Testis (tissue), 3 donors: ENCODE data around the gene RAB40B. TPM values are rescaled to one million over a fixed set of nuclear protein-coding genes. Genes with fewer than 3 reads are reported as not detected.

Source experiments
- DNase-seq: peaks from one replicate; pipeline ENCODE4 v3.0.0-alpha.2; 2019
- H3K27ac ChIP-seq, 2 donors: fragments of 200-600 bp; sonication (generic); one replicate each; pipeline ENCODE4 v1.5.1; 2019
- H3K27me3 ChIP-seq: fragments of 200-600 bp; sonication (generic); one replicate; pipeline ENCODE4 v1.5.1; 2019
- H3K36me3 ChIP-seq: fragments of 200-600 bp; sonication (generic); one replicate; pipeline ENCODE4 v1.5.1; 2017; ENCODE audit warnings: low read depth; ENCODE audit errors: missing control alignments
- H3K4me1 ChIP-seq: fragments of 200-600 bp; sonication (generic); one replicate; pipeline ENCODE4 v1.5.1; 2019
- H3K4me3 ChIP-seq, 2 donors: fragments of 200-600 bp; sonication (generic); one replicate each; pipeline ENCODE4 v1.5.1; 2017 to 2019
- H3K9me3 ChIP-seq: fragments of 200-600 bp; sonication (generic); one replicate; pipeline ENCODE4 v1.5.1; 2017
- CTCF ChIP-seq, 3 experiments: fragments of 450-650 bp in 2 of 3; fragments of 200-600 bp in 1 of 3; sonication (generic) in 1 of 3; IDR thresholded peaks; one replicate each; pipeline ENCODE4 v1.5.1; 2016 to 2019; ENCODE audit warnings: antibody characterized with exemption in 3 of 3, mild to moderate bottlenecking in 2 of 3, moderate library complexity in 1 of 3
- POLR2A ChIP-seq: fragments of 450-650 bp; IDR thresholded peaks from one replicate; pipeline ENCODE4 v1.6.1; 2017; ENCODE audit warnings: antibody characterized with exemption, mild to moderate bottlenecking, moderate library complexity
- WGBS, 2 donors: methylation state at CpG; one replicate each; pipeline ENCODE4 v1.1.5; 2018; 5-methylcytosine and 5-hydroxymethylcytosine counted together
- intact Hi-C: fragments of 100-400 bp; cut with DNase I; formaldehyde crosslinking; loops from one replicate; pipeline ENCODE4 v1.15.1; 2023; ENCODE audit warnings: low total_unique reads
- polyA plus RNA-seq: library from polyadenylated mRNA; stranded (reverse); fragments of 350-450 nt; fragmentation: Illumina TruSeq; extraction: RNeasy Lipid Tissue Mini Kit (QIAGEN cat#74804); gene quantifications from one replicate; pipeline ENCODE4 v1.2.3, GENCODE V29; 2014; ENCODE audit warnings: low read depth, low replicate concordance; ENCODE audit not compliant: insufficient read depth
- total RNA-seq, 2 donors: library from RNA; depleted of rRNA; stranded (reverse); fragments of >200 nt; gene quantifications; one replicate each; pipeline ENCODE4 v1.2.3, GENCODE V29; 2016

RAB40B gene
- total and polyA plus RNA-seq, 3 donors from 2014 or later, result 9.4 to 16.4 (median 13.5) TPM

- no peak for DNase-seq
- WGBS, 2 donors, result 74 to 88% methylated on average over 20 to 35 of the region's 35 CpGs
- TF ChIP-seq CTCF (IDR thresholded peaks at IDR 0.05) (no peak), POLR2A (no peak)
- intact Hi-C loops, result no loop called here
- no peaks in the 10 kb centered on the region for H3K27me3 ChIP-seq
- no peak overlapping the region for H3K4me3 ChIP-seq
- H3K9me3 ChIP-seq, result no peaks in the 10 kb centered on the region
- no peaks in the 10 kb centered on the region for H3K36me3 ChIP-seq
- no peak overlapping the region for H3K27ac ChIP-seq
- H3K4me1 ChIP-seq, result peaks cover 11% of the 10 kb centered on the region
These were observed 14.7 kb upstream of the RAB40B start for GRCh38 chr17:82713071-82713723.

- 69 to 71% methylated on average over 15 to 29 of the region's 29 CpGs for WGBS, 2 donors
- Histone ChIP-seq H3K4me1 (peaks cover 3% of the 10 kb centered on the region), H3K4me3 (no peak overlapping the region), H3K27me3 (no peaks in the 10 kb centered on the region), H3K9me3 (no peaks in the 10 kb centered on the region), H3K27ac (no peak overlapping the region), H3K36me3 (no peaks in the 10 kb centered on the region)
- intact Hi-C loops, result no loop called here
- no peak for TF ChIP-seq POLR2A
- no peak for TF ChIP-seq CTCF (IDR thresholded peaks at IDR 0.05)
- no peak for DNase-seq
These were observed 12.2 kb upstream of the RAB40B start for GRCh38 chr17:82710499-82711232.

GRCh38 chr17:82709676-82710498 lies 11.4 kb upstream of the RAB40B start:
- no peak overlapping the region for H3K4me3 ChIP-seq
- TF ChIP-seq CTCF (IDR thresholded peaks at IDR 0.05), result no peak
- no peak for TF ChIP-seq POLR2A
- no peaks in the 10 kb centered on the region for H3K36me3 ChIP-seq
- intact Hi-C loops, result no loop called here
- WGBS, 2 donors, result 64 to 67% methylated on average over 23 to 25 of the region's 25 CpGs
- H3K4me1 ChIP-seq, result peaks cover 3% of the 10 kb centered on the region
- no peak overlapping the region for H3K27ac ChIP-seq
- H3K27me3 ChIP-seq, result no peaks in the 10 kb centered on the region
- DNase-seq, result no peak
- H3K9me3 ChIP-seq, result no peaks in the 10 kb centered on the region

- Histone ChIP-seq H3K4me3 (no peak overlapping the region), H3K27me3 (no peaks in the 10 kb centered on the region), H3K4me1 (peaks cover 3% of the 10 kb centered on the region), H3K36me3 (no peaks in the 10 kb centered on the region), H3K9me3 (no peaks in the 10 kb centered on the region), H3K27ac (no peak overlapping the region)
- intact Hi-C loops, result no loop called here
- no peak for DNase-seq
- TF ChIP-seq POLR2A, result no peak
- TF ChIP-seq CTCF (IDR thresholded peaks at IDR 0.05), result no peak
- WGBS, 2 donors, result 80 to 82% methylated on average over 1 to 6 of the region's 9 CpGs
These were observed 10.7 kb upstream of the RAB40B start for GRCh38 chr17:82709024-82709675.
